GM12891 (cell line): ENCODE results near the gene SEMG1.

ENCODE experiments used
- PAX5 ChIP-seq: IDR thresholded peaks from 2 replicates; pipeline ENCODE4 v1.6.1; 2011; ENCODE audit warnings: low read length, moderate library complexity, mild to moderate bottlenecking; ENCODE audit not compliant: insufficient read depth, severe bottlenecking
- POLR2A ChIP-seq: IDR thresholded peaks from 2 replicates; pipeline ENCODE4 v1.6.1; 2011; ENCODE audit warnings: low read depth, low read length, control low read depth
- POLR2AphosphoS5 ChIP-seq: IDR thresholded peaks from 2 replicates; pipeline ENCODE4 v1.6.1; 2011; ENCODE audit warnings: low read depth, low read length, control low read depth
- TAF1 ChIP-seq: IDR thresholded peaks from 2 replicates; pipeline ENCODE4 v1.6.1; 2011; ENCODE audit warnings: low read depth, low read length, control low read depth

GRCh38 chr20:45181639-45182038 lies 25.2 kb upstream of the SEMG1 start:
- no peak for TF ChIP-seq POLR2A
- no peak for TF ChIP-seq TAF1
- TF ChIP-seq POLR2AphosphoS5 = no peak
- TF ChIP-seq PAX5 = no peak
